HG03159 (cell line): Measurements from ENCODE around the gene RND2.
"Not testable (repeated sequence)": the region's sequence is repeated elsewhere in the genome, so short reads cannot be mapped to it uniquely, and the experiment has no call there.

ENCODE experiments used
- ATAC-seq: cut with Tn5 transposase; IDR thresholded peaks from one replicate; pipeline ENCODE4 v1.9.1; 2021; ENCODE audit warnings: mild to moderate bottlenecking, moderate library complexity; ENCODE audit not compliant: unreplicated experiment

The RND2 gene, protein sequence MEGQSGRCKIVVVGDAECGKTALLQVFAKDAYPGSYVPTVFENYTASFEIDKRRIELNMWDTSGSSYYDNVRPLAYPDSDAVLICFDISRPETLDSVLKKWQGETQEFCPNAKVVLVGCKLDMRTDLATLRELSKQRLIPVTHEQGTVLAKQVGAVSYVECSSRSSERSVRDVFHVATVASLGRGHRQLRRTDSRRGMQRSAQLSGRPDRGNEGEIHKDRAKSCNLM

DNA sequence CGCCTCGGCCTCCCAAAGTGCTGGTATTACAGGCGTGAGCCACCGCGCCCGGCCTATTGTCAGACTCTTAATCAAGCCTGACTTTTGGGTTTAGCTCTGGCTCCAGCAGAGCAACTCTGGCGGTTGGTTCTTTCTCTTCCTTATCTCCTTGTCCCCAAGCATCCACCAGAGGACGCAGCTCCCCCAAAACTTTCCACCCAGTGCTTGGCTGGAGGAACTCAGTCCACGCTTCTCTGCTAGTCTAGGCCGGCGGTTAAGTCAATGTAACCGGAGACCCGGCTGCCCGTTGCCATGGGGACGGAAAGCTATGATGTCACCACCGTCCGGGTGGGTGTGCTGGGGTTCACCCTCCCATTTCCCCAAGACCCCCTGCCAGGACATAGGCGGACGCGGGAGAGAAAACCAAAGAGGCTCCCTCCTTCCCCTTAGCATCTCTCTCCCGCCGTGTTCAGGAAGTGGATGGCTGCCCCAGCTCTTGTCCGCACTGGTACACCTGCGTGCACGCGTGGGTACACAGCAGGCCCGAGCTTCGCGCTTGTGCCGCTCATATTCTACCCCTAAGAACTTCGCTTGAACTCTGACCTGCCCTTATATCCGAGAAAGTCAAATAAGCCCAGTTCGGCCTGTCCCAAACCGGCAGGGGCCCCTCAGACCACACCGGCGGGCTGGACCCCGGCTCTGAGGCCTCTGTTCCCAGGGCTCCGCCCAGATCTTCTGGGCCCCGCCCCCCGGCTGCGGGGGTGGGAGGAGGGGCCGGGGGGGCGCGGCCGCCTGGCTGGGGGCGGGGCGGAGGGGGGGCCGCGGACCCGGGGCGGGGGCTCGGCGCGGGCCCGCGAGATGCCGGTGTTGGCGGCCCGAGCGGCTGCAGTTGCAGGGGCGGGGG lies at the start of gene RND2:
Gene RND2 (plus strand): TSS at position 825 of the 883 bp plus-strand sequence. CDS start 117 bp downstream, outside the sequence.
- no peak for ATAC-seq

DNA sequence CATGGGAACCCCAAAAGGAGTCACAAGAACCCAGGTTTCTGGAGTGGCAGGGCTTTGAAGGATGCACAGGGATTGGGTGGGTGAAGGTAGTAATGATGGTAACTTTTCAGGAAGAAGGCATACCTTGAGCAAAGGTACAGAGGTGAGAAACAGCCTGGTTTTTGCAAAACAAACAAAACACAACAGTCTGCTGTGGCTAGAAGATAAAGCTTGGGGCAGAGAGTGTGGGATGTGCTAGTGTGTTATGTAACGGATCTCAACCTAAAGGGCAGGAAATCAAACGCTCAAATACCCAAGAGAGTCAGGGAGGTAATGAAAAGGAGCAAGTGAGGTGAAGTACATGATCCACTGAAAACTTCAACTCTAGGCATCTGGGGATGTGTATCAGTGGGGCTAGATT lies 49.8 kb upstream of the RND2 start:
- no peak for ATAC-seq

DNA sequence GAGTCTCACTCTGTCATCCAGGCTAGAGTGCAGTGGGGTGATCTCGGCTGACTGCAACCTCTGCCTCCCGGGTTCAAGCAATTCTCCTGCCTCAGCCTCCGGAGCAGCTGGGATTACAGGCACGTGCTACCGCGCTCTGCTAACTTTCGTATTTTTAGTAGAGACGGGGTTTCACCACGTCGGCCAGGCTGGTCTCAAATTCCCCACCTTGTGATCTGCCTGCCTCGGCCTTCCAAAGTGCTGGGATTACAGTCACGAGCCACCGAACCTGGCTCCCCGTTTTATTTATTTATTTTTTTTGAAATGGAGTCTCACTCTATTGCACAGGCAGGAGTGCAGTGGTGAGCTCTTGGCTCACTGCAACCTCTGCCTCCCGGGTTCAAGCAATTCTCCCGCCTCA lies 49.3 kb upstream of the RND2 start:
- ATAC-seq: not testable (repeated sequence)

DNA sequence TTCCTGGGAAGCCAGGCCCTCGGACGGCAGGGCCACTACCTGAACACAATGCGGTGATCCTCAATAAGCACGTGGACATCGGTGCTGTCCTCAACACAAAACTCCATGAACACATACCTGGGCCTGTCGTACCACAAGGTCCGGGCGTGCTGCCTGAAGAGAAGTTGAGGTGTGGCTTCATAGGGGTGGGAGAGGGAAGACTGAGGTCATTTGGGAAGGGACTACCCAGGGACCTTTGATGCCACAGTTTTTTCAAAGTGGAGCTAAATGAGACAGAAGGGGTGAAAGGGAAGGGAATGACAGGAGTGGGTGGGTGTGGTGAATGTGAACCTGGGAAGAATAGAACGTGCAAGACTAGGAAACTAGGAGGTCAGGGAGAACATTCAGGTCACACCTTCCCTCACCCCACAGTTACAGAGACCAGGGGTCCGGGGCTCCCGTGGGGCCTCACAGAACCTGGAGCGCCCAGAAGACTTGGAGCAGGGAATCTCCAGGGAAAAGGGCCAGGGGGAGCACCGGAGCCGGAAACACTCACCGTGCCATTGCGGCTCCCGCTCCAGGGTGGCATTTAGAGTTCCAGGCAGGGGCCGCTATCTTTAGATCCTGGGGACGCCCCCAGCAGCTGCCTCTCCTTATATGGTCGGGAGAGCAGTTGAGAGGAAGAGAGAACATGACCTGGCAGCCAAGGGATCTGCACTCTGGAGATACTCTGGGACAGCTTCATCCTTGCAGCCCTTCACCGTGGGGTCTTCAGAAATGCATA lies 45.3 kb upstream of the RND2 start, which contains the start of gene PTGES3L:
Gene PTGES3L (minus strand): TSS at position 570 of the 763 bp plus-strand sequence. CDS start 27 bp downstream, at position 543.
- peak; percentile 31 for ATAC-seq

DNA sequence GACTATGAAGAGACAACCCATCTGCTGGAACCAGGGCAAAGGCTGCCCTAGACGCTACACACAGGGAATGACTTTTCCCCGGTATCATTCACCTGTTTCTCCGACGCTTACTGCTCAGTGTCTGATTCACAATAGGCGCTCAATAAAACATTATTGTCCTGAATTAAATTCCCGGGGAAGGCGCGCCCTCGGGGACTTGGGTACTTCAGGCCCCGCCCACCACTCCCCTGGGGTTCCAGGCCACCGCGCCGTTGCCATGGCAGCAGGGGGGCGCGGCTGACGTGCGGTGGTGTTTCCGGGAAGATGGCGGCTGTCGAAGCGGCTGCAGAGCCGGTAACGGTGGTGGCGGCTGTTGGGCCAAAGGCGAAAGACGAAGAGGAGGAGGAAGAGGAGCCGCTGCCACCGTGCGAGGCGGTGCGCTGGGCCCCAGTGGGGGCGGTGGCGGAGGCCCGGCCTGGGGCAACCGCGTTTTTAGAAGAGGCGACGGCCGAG lies 44.7 kb upstream of the RND2 start, which contains the start of gene RUNDC1:
Gene RUNDC1 (plus strand): TSS at position 292 of the 492 bp plus-strand sequence. CDS start 12 bp downstream, at position 304.
- peak; percentile 65 for ATAC-seq

DNA sequence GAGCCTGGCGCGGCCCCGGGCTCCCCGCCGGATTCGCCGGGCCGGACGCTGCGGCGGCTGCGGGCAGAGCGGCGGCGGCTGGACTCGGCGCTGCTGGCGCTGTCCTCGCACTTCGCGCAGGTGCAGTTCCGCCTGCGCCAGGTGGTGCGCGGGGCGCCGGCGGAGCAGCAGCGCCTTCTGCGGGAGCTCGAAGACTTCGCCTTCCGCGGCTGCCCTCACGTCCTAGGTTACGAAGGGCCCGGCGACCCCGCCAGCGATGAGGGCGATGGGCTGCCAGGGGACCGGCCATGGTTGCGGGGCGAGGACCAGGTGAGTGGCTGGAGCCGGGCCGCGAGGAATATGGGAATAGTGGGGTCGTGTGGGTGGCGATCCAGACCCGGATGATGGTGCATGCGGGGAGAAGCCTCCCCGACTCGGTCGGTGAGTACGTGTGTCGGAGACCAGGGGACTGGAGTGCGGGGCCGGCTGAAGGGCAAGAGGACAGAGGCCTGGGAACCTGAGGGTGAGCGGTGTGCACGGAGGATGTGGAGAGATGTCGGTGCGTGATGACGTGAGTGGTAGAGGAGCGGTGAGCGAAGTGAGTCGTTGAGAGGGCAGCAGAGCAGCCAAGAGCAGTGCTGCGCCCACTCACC lies 44.1 kb upstream of the RND2 start:
- ATAC-seq: peak; percentile 40

DNA sequence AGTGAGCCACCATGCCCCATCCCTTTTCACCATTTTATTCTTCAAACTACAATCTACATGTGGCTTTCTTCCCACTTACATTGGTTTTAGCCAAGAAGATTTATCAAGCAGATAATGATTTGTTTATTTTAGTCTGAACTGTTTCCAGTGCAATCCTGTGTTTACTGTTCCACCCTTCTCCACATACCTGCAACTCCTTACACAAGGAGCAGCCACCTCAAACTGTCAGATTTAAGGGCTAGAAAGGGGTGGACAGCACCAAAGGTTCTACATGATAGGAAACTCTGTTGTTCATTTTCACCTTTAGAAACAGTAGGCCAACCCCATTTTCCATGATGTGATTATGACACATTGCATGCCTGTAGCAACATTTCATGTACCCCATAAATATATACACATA lies 42.8 kb upstream of the RND2 start:
- no peak for ATAC-seq

DNA sequence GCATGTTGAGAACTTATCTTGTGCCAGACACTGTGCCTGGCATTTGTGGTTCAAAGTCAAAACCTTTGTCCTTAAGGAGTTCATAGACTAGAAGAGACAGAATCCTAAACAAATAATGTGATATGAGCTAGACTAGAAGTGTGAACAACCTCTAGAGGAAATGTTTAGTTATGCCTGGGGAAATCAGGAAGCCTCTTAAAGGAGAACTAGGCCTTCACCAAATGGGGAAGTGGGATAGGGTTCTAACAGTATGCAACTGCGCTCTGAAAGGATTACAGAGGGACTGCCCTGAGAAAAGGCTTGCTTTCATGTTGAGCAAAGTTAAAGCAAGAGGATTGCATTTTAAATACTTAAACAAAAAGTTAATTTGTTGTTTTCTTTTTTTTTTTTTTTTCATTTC lies 39.8 kb upstream of the RND2 start:
- ATAC-seq: no peak

DNA sequence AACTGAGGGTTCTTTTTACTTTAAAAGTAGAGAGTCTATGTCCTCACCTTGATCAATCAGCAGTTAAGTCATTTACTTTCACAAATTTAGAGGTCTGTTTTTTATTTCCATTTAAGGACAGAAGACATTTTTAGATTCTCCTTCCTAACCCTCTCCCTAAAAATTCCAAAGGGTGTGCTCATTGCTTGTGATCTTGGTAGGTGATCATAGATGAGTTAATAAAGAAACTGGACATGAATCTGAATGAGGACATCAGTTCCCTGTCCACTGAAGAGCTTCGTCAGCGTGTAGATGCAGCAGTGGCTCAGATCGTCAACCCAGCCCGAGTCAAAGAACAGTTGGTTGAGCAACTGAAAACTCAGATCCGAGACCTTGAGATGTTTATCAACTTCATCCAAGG lies 35.9 kb upstream of the RND2 start:
- no peak for ATAC-seq

DNA sequence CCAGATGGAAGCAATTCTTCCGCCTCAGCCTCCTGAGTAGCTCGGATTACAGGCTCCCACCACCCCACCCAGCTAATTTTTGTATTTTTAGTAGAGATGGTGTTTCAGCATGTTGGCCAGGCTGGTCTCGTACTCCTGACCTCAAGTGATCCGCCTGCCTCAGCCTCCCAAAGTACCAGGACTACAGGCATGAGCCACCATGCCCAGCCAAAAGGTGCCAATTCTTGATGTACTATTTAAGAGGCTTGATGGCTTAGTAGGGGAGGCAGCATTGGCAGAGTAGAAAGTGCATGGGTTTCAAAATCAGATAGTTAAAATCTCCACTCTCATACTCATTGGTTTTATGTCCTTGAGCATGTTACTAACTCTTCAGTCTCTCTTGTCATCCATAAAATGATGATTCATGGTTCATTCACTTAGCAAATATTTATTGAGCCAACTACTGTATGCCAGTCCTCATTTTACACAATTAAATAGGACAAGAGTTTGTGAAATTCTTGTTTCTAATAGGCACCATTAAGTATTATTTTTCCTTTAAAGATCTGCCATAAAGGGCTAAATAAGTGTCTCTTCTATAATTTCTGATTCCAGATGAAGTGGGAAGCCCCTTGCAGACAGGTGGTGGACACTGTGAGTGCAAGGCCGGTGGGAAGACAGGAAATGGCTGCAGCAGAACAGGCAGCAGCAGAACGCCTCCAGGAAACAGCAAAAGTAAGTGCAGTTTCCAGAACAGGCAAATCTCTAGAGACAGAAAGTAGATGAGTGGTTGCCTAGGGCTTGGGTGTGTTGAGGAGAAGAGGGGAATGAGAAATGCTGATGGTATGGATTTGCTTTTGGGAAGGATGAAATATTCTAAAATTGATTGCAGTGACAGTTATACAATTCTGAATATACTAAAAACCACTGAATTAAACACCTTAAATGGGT lies 35.0 kb upstream of the RND2 start:
- no peak for ATAC-seq

DNA sequence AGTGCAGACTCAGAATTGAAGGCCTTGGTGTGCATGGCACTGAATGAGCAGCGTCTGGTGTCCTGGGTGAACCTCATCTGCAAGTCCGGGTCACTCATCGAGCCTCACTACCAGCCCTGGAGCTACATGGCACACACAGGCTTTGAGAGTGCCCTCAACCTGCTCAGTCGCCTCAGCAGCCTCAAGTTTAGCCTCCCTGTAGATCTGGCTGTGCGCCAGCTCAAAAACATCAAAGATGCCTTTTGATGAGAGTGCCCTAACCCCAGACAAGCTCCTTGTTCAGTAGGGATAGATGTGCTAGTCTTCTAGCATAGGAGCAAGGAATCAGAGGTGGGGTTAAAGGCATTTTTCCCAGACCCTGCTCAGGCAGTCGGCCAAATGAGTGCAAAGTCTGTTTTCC lies 33.6 kb upstream of the RND2 start:
- no peak for ATAC-seq

DNA sequence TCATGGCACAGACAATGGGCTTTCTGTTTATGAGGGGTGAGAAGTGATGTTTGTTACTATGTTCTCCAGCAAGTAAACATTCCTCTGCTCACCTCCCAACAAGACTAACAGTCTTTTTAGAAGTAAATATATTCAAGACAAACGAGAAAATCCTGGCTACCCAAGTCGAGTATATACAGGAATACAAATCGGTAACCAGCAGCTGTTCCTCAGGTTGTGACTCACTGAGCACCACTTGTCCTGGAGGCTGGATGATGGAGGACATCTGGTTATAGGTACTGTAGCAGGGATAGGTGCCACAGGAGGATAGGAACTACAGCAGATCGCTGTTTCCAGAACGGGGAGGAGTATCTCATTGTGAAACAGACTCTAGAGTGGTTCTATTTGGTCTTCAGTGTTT lies 32.2 kb upstream of the RND2 start:
- ATAC-seq: no peak

DNA sequence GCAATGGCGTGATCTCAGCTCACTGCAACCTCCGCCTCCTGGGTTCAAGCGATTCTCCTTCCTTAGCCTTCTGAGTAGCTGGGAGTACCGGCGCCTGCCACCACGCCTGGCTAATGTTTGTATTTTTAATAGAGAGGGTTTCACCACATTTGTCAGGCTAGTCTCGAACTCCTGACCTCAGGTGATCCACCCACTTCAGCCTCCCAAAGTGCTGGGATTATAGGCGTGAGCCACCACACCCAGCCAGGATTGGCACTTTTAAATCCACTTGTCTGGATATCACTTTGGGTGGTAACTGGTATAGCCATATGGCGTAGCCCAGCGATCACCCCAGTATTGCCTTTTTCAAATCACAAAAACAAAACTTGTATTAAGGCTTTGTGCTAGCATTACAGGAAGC lies 31.1 kb upstream of the RND2 start:
- ATAC-seq: not testable (repeated sequence)

DNA sequence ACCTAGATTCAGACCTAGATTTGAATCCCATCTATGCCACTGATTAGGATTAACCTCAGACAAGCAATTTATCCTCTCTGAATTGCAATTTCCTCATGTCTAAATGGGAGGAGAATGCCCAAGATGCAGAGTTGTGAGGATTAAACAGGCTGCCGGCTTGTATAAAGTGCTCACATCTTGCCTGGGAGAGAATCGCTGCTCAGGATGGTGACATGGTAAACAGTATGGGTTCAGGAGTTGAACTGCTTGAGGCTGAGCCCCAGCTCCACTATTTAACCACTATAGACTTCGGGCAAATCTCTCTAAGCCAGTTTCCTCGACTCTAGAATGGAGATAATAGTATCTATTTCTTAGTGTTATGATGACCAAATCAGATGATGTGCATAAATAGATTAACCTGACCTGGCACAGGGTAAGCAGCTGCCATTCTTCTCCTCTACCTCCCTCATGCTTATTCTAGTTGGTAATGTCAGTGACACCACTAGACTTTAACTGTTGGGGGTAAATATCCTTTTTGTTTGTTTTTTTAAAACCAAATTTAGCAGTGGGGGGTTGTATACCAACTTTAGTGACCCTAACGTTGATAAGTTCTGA lies 27.5 kb upstream of the RND2 start:
- no peak for ATAC-seq

DNA sequence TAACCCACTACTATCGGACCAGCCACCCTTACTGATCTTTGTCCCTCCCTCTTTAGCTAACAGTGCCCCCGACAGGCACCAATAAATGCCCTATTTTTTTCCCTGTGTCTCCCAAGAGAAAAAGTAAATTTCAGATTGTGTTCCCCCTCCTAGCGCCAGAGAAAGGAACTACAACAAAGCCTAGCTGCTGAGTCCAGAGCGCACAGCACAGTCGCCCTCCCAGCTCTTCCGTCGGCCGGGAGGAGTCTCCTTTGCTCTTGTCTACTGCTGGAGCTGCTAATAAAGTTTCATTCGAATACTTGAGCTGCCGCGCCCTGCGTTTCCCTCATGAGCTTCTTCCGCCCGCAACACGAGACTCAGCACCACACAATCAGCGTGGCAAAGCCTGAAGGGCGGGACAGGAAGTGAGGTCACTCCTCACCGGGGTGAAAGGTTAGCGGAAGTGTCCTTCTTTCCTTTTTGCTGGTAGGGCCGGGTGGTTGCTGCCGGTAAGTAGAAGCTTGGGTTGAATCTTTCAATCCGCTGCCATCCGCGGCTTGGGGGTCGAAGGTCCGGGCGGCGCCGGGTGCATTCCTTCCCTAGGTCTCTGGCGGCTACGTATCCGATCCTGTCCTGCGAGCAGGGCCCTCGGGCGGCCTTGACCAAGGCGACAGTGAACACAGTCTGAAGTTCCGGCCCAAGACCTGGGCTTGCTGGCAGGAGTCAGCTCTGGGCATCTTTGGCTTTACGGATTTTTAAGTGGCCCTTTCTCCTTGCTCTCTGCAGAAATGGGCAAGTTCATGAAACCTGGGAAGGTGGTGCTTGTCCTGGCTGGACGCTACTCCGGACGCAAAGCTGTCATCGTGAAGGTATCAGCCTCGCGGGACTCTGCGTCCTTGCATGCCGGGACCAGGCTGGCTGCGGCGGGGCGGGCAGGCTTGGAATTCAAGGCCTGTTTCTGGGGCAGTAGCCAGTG lies 26.8 kb upstream of the RND2 start, which contains the start of gene RPL27:
Gene RPL27 (plus strand): TSS at position 436 of the 955 bp plus-strand sequence. CDS start 332 bp downstream, at position 768.
- ATAC-seq: peak; percentile 93

DNA sequence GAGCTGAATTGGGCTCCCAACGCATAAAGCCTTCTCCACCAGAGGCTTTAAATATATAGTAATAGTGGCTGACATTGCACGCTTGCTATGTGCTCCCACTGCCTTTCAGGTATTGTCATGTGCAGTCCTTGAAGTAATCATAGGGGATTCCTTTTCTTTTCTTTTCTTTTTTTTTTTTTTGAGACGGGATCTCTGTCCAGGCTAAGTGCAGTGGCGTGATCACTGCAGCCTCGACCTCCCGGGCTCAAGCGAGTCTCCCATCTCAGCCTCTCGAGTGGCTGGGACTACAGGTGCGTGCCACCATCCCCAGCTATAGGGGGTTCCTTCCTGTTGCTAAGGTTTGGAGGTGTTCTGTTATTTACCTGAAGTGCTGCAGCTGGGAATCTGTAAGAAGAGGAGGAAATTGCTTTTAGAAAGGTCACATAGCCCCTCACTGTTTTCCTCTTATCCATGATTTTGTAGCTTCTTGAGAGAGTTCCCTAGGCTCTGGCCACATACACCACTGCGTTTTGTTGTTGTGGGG lies 26.0 kb upstream of the RND2 start:
- no peak for ATAC-seq

DNA sequence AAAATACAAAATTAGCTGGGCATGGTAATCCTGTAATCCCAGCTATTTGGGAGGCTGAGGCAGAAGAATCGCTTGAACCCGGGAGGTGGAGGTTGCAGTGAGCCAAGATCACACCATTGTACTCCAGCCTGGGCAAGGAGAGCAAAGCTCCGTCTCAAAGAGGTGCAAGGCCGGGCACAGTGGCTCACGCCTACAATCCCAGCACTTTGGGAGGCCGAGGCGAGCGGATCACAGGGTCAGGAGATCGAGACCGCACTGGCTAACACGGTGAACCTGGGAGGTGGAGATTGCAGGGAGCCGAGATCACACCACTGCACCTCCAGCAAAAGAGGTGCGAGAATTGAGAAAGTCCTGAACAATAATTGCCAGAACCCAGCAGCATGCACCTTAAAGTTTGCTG lies 24.1 kb upstream of the RND2 start:
- ATAC-seq: not testable (repeated sequence)
